NCI-H146 treated with DMSO at 0.1 percent for 48 hours (cell line): ENCODE results near the gene PHRF1.
A peak's percentile ranks its signal among the peaks of the same experiment; 100 is the strongest.
"Not testable (repeated sequence)": the region's sequence is repeated elsewhere in the genome, so short reads cannot be mapped to it uniquely, and the experiment has no call there.

ENCODE experiments used
- DNase-seq: peaks from one replicate; lab custom pipeline; 2025; ENCODE audit not compliant: unreplicated experiment; lab: John Stamatoyannopoulos, UW

Gene PHRF1

DNA sequence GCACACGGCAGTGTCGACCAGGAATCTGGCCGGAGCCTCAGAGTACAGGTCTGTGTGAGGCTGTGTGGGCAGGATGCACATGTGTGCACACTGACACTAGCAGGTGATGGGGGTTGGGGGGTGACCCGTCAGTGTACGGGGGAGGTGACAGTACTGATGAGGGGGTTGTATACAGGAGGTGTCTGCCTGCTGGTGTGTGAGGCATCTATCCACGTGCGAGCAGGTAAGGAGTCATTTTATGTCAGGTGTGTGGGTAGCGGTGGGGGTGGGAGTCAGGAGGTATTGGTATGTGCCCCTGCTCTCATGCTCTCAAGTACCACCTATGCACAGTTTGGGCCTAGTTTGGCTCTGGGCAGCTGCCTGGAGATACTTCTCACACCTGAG, 4.5 kb upstream of the PHRF1 start:
- DNase-seq: no peak

DNA sequence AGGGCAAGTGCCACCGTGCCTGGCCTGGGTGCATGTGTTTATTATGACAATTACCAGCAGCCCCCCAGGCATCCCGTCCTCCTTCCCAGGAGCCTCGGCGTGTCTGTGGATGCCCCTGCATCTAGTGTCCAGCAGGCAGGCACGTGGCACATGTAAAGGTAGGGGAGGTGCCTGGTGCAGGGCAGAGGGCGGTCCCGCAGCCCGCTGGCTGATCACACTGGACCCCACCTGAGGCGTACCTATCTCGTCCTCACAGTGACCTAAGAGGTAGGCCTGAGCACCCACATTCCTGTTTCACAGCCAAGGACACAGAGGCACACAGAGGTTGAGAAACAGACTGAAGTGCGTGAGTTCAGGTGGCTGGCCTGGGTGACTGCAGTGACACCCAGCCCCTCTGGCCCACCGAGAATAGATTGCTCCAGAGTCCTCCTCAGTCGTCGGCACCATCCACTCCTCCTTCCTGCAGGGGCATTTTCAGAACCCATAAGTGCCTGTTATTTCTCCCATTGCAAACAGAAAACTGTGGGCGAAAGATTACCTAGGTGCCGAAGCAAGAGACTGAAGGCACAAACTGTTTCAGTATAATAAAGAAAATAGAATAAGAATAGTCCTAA, 3.0 kb upstream of the PHRF1 start:
- no peak for DNase-seq

DNA sequence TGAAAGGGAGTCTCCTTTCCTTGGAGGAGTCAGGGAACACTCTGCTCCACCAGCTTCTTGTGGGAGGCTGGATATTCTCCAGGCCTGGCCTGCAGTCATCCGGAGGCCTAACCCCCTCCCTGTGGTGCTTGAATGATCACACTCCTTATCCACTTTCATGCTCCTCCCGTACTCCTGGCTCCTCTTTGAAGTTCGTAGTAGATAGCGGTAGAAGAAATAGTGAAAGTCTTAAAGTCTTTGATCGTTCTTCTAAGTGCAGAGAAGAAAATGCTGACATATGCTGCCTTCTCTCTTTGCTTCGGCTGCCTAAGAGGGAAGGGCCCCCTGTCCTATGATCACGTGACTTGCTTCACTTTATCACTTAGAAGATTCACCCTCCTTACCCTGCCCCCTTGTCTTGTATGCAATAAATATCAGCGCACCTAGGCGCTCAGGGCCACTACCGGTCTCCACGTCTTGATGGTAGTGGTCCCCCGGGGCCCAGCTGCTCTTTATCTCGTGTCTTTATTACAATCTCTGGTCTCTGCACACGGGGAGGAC, 2.2 kb upstream of the PHRF1 start:
- not testable (repeated sequence) for DNase-seq

DNA sequence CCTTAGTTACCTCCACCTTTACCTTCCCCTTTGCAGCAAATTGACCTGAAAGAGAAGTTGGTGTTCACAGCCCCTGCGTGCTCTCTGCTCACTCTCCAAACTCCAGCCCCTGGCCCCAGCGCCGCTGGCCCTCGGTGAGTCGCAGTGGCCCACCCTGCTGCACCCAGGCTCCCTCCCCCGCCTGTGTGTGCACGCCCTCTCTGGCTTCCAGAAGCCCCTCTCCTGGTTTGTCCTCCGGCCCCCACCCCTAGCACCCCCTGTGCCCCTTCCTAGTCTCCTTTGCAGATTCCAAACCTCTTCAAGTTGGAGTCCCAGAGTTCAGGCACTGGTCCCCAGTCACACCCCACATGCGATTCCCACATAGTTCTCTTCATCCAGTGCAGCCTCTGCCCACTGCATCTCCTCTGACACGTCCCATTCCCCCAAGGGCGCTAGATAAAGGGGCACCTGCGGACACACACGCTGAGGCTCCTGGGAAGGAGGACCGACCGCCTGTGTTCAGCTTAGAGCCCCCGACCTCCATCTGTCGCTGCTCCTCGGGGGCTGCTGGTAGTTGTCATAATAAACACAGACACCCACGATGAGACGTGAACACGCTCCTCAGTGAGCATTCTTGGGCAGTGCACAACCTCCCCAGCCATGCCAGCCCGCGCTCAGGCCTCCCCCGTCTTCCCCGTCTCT, 1.5 kb upstream of the PHRF1 start:
- DNase-seq: no peak

DNA sequence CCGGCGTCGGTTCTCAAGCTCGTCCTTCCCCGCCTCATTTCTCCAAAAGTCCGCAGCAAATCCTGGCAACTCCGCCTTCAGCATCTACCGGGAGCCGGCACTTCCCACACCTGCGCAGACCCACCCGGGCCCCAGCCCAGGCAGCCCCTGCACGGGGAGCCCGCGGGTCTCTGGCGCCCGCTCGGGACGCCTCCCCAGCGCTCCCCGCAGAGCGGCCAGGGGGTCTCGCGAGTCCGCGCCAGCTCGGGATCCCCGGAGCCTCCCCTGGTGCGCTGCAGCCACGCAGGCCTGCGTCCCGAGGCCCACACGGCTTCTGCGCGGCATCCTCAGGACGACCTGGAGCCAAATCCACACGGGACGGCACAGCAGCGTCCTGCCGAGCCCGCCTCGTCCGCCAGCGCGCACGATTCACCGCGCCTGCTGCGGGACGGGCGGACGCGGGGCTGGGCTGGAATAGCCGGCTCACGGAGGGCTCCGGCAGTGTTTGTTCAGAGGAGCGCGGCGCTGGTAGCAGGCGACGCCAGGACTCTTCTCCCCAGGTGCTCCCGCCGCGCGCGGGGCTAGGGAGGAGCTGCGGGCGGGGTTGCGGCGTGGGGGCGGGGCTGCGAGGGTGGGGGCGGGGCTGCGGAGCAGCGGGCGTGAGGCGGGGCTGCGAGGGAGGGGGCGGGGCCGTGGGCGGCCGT, 816 bp upstream of the PHRF1 start:
- DNase-seq: peak; percentile 62

DNA sequence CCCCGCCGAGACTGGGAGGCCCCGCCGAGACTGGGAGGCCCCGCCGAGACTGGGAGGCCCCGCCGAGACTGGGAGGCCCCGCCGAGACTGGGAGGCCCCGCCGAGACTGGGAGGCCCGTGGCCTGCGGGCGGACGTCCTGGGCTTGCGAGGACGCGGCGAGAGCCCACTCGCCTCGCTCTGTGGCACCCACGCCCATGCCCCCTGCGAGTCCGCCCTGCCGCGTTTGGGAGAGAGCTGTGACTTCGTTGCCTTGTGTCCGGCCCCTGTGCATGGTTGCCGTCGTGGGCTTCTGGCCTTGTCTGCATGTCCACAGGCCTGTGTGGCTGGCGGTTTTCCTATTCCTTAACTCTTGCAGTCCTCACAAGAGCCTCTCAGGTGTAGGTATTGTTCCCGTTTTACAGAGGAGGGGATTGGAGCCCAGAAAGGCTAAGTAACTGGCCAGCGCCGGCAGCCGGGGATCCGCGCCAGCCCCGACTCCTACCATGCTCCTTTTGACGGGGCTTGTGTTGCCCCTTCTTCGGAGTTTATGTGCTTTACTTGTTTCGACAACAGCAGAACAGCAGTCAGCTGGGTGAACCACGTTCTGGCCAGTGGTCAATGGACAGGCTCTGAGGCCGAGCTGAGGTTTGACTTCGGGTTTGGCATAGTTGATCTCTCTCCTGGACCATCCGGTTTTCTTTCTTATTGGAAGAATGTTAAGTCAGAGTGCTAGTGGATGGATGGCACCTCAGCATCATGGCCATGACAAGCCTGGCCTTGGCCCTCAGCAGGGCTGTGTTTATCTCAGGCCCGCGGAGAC, 741 bp downstream of the PHRF1 start:
- DNase-seq: no peak

DNA sequence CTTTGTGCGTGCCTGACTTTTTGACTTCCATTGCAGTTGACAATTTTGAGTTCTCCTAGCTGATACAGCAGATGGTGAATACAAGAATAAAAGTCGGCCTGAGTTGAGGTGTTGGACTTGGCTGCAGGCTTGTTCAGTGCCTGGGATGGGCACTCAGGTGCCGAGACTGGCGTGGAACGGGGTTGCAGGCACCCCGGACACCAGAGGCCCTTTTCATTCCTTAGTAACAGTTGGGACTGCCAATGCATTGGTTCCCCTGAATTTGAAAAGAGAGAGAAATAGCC, 1.3 kb downstream of the PHRF1 start:
- DNase-seq: no peak

DNA sequence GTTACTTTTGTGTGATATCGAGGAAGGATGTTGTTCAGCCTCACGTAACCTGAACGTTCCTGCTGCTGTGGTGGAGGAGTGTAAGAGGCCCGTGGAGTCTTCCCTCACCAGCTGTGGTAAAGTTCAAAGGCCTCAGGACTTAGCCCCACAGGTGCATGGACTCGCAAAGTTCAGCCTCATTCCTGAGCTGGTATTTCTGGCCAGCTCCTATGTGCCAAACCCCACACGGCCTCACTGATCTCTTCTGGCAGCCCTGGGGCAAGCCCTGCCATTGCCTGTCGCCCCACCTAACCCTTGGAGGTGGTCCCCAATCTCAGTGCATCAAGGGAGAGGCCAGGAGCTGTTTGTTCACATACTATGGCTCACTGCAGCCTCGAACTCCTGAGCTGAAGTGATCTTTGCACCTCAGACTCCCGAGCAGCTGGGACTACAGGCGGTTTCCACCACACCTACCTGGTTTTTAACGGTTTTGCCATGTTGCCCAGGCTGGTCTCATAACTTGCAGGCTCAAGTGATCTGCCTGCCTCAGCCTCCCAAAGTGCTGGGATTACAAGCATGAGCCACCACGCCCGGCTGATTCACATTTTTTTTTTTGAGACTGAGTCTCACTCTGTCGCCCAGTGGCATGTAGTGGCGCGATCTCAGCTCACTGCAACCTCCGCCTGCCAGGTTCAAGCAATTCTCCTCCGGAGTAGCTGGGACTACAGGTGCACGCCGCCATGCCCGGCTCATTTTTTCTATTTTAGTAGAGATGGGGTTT, 2.2 kb downstream of the PHRF1 start:
- DNase-seq: no peak

DNA sequence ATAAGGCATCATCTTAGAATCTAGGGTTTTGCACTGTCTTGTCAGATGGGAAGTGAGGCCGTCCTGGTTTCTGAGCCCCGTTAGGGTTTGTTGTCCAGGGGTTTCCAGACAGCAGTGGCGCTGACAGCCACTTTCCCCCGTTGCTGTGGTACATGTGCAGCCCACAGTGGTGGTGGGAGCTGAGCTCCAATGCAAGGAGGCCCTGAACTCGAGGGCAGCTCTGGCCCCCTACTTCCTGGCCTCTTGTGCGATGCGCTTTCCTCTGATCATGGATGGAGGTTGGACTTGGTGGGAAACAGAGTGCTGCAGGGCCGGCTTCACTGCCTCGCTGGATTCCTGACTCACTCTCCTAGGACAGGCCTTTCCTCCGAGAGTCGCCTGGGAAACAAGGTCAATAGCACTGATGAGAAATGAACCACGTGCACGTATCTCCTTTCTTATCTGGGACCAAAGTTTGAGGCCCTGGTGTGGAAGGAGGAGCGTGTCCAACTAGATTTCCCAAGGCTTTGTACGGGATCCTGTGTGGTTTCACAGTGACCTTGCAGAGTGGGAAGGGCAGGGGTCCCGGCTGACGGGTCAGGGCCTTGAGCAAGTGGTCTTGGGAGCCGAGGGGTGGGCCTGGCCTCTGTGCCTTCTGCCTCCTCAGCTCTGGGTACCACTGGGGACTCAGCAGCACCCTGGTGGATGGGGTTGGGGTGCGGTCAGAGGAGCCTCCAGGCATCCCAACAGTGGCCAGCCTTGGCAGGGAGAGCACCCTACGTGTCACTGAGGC, 3.7 kb downstream of the PHRF1 start:
- no peak for DNase-seq

DNA sequence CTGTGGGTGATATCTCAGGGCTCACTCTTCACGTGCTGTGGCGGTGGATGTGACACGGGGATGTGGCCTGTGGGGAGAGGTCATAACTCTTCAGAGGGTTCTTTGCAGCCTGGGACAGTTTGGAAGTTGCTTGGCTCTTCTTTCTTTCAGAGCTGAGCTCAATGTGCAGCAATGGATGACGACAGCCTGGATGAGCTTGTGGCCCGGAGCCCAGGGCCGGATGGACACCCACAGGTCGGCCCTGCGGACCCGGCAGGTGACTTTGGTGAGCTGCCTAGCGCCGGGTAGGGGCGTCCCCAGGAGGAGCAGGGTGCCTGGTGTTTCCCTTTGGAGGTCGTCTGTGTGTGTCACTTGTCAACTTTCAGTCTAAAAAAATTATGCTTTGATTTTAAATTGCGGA, 5.1 kb downstream of the PHRF1 start:
- no peak for DNase-seq

DNA sequence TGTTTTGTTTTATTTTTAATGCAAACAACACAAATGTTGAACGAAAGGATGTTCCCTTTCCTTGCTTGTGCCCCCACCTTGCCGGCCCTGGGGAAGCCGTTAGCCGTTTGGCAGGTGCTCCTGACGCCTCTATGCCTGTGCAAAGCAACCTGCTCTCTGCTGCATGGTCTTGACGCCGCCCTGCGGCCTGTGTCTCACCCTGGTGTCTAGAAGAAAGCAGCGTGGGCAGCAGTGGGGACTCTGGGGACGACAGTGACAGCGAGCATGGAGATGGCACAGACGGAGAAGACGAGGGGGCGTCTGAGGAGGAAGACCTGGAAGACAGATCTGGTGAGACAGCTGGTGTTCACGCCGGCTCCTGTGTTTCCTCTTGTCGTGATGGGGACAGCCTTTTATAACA, 5.5 kb downstream of the PHRF1 start:
- DNase-seq: no peak

DNA sequence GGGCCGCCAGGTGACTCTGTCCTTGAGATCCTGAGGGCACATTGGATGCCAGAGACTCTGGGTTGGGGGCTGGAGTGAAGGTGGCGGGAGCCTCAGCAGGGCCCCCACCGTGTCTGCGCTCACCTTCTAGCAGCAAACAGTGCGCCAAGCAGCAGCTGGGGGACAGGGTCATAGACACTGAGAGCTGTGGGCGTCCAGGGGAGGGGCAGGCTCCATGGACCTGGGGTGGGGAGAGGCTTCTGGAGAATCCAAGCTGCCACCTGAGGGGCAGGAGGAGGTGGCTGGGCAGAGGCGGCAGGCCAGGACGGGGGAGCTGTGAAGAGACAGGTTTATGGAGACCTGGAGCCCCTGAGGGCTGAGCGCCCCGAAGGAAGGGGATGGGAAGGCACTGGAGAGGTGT, 8.0 kb downstream of the PHRF1 start:
- DNase-seq: no peak

DNA sequence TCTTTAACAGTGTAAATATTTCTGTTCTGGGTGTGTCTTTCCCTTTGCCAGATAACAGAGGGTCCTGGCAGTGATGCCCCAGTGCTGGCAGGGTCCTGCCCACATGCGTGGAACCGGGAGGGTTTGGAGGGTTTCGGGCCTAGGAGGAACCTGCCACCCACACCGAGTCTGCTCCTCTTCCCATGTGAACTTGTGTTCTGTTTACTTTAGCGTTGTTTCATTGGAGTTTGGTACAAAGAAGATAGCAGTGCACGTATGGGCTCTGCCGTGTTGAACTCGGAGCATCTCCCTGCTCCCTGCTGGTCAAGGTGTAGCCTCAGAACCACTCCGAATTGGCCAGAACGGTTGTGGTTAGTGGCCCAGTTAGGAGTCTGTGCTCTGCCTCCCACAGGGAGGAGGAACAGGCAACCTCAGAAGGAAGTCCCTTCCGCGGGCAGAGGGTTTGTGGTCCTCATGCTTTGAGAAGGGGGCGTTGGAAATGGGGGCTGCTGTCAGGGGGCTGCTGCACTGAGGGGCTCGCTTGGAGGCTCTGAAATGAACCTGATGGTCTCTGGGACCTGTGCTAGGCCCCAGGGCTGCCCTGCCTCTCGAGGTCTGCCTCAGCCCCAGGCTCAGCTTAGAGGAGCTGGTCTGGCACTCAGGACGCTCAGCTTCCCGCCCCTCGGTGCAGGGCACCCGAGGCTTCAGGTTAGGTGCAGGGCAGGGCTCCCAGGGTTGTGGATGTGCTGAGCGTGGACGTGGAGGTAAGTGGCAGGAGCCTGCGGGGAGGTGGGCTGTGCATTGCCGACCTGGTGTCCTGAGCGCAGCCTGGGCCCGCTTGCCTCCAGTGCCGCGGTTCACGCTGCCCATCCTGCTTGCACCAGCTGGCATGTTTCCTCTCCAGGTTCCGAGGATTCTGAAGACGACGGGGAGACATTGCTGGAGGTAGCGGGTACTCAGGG, 10.4 kb downstream of the PHRF1 start:
- DNase-seq: no peak

DNA sequence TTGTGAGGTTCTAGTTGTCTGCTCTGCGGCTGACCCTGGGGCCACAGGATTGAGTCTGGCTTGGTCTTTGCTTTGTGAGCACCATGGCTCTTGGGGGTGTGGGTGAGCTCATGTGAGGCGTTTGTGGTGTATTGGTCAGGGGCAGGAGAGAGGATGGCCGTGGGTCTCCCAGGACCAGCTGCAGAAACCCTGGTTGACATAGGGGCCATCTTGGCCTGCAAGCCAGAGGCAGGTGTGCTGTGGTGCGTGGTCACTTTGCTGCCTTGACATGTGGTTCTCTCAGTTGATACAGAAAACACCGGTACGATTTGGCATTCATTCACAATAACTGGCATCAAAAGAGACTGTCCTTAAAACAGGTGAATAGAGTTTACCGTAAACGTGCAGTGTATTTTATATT, 11.3 kb downstream of the PHRF1 start:
- DNase-seq: no peak

DNA sequence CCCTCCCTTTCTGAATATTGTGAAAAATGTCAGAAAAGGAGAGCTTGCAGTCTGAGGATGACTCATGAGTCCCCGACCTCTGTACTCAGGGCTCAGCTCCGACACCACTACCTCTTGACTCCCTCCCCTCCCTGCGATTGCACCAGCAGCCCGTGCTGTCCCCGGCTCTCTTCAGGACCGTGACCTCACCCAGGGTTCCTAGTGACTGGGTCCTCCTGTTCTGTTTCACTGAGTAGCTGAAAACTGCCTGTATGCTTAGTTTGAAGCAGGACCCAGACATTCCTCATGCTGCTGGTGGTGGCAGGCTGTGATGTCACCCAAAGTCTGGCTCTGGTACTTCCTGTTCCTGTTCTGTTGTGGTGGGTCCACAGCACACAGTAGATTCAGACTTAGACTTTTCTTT, 11.7 kb downstream of the PHRF1 start:
- DNase-seq: no peak

DNA sequence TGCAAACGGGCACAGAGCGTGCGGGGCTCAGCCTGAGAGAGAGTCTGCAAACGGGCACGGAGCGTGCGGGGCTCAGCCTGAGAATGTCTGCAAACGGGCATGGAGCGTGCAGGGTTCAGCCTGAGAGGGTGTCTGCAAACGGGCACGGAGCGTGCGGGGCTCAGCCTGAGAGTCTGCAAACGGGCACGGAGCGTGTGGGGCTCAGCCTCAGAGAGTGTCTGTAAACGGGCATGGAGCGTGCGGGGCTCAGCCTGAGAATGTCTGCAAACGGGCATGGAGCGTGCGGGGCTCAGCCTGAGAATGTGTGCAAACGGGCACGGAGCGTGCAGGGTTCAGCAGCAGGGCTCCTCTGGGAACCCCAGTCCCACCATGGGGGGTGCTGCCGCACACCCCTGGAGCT, 13.5 kb downstream of the PHRF1 start:
- no peak for DNase-seq

DNA sequence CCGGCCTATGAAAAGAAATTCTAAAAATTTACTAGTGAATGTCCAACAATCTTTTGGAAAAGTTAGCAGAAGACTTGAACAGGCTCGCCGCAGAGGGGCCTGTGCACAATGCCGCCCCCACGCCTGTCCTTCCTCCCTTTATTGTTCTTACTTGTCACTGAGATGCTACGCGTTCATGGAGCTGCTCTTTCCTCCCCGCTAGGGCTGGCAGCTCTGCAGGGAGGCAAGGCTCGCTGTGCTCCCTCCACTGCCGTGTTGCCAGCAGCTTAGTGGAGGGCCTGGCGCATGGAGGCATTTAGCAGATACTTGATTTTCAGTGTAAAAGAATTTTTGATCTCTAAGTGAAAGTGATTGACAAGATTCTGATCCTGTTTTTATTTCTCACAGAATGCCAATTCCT, 14.7 kb downstream of the PHRF1 start:
- DNase-seq: no peak

DNA sequence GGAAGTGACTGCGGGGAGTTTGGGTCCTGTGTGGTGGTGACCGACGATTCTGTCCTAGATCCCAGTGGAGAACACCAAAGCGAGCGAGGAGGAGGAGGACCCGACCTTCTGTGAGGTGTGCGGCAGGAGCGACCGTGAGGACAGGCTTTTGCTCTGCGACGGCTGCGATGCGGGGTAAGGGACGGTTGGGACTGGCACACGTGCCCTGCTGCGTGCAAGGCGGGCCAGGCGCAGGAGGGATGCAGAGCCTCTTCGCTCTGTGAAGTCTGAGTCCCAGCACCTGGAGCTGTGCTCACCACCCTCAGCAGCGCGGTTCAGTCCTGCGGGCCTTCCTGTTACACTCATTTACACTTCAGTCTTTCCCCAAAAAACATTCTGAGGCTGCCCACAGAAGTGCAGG, 16.2 kb downstream of the PHRF1 start:
- no peak for DNase-seq

DNA sequence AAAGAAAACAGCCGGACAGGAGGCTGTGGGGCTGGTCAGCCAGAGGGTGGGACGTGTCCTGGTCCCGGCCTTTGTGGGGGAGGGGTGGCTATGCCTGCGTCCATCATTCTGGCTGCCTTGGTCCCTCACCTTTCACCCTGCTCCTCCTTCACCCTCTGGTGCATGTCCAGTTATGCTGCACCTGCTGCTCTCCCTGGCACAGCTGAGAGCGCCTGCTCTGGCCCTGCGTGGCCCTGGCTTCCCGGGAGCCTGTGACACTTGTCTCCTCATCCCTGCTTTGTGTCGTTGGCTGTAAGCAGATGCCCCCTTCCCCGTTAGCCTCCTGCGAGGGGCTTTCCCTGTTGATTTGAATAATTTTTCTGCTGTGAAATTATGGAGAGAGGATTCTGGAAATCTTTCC, 16.6 kb downstream of the PHRF1 start:
- no peak for DNase-seq
